ENCODE measurements around the gene KCNT1.
A peak's percentile ranks its signal among the peaks of the same experiment; 100 is the strongest.

Gene KCNT1

GRCh38 chr9:135793221-135794056, 91.5 kb downstream of the KCNT1 start:
- no peak overlapping the region for H3K4me3 ChIP-seq (ENCODE audit: low read depth, low read length)
- no peak for TF ChIP-seq CTCF (IDR thresholded peaks at IDR 0.05; ENCODE audit: low read depth, low read length)

- TF ChIP-seq CTCF (IDR thresholded peaks at IDR 0.05; ENCODE audit: low read depth, low read length), result no peak
Measured at GRCh38 chr9:135794057-135794335, 92.0 kb downstream of the KCNT1 start.

GRCh38 chr9:135794361-135794885, 92.4 kb downstream of the KCNT1 start:
- TF ChIP-seq CTCF (IDR thresholded peaks at IDR 0.05; ENCODE audit: low read depth, low read length), result no peak

More at GRCh38 chr9:135794057-135794335, 92.0 kb downstream of the KCNT1 start:
- no peak overlapping the region for H3K4me3 ChIP-seq (ENCODE audit: low read depth, low read length)

GRCh38 chr9:135795391-135795790, 93.4 kb downstream of the KCNT1 start:
- H3K4me3 ChIP-seq (ENCODE audit: low read depth, low read length), result no peak overlapping the region
- no peak for TF ChIP-seq CTCF (IDR thresholded peaks at IDR 0.05; ENCODE audit: low read depth, low read length)

More at GRCh38 chr9:135794361-135794885, 92.4 kb downstream of the KCNT1 start:
- no peak overlapping the region for H3K4me3 ChIP-seq (ENCODE audit: low read depth, low read length)

GRCh38 chr9:135796784-135797485, 95.0 kb downstream of the KCNT1 start:
- no peak overlapping the region for H3K4me3 ChIP-seq (ENCODE audit: low read depth, low read length)
- TF ChIP-seq CTCF (IDR thresholded peaks at IDR 0.05; ENCODE audit: low read depth, low read length), result no peak

- TF ChIP-seq CTCF (IDR thresholded peaks at IDR 0.05; ENCODE audit: low read depth, low read length), result peak; percentile 77
- H3K4me3 ChIP-seq (ENCODE audit: low read depth, low read length), result no peak overlapping the region
Measured at GRCh38 chr9:135797507-135798262, 95.7 kb downstream of the KCNT1 start.

Measured in WI38 (cell line).